PC-3 (cell line): Measurements from ENCODE around the gene MRPS9.

Source experiments
- EZH2 ChIP-seq: fragments of 300-600 bp; sonication (generic); IDR thresholded peaks from one replicate; pipeline ENCODE4 v1.6.1; 2017; ENCODE audit warnings: antibody characterized with exemption, mild to moderate bottlenecking, low read length; ENCODE audit not compliant: unreplicated experiment
- TF ChIP-seq, protein P1 (sequence below): fragments of 300-600 bp; sonication (generic); conservative IDR thresholded peaks from 2 replicates; pipeline ENCODE4 v1.5.1; 2017; ENCODE audit warnings: antibody characterized with exemption, low read depth, mild to moderate bottlenecking, low read length

GRCh38 chr2:105126336-105126735 is 88.5 kb downstream of the MRPS9 start:
- TF ChIP-seq EZH2 = no peak
- TF ChIP-seq, protein P1, sequence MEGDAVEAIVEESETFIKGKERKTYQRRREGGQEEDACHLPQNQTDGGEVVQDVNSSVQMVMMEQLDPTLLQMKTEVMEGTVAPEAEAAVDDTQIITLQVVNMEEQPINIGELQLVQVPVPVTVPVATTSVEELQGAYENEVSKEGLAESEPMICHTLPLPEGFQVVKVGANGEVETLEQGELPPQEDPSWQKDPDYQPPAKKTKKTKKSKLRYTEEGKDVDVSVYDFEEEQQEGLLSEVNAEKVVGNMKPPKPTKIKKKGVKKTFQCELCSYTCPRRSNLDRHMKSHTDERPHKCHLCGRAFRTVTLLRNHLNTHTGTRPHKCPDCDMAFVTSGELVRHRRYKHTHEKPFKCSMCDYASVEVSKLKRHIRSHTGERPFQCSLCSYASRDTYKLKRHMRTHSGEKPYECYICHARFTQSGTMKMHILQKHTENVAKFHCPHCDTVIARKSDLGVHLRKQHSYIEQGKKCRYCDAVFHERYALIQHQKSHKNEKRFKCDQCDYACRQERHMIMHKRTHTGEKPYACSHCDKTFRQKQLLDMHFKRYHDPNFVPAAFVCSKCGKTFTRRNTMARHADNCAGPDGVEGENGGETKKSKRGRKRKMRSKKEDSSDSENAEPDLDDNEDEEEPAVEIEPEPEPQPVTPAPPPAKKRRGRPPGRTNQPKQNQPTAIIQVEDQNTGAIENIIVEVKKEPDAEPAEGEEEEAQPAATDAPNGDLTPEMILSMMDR = no peak
